Rectal smooth muscle tissue (tissue), 1 donor: ENCODE results near the gene ZRSR2.

Source experiments
- H3K27ac ChIP-seq: one replicate; pipeline ENCODE4 v1.7.0; 2013; ENCODE audit warnings: low read depth, low read length, inconsistent platforms
- H3K27me3 ChIP-seq: one replicate; pipeline ENCODE4 v1.7.0; 2013; ENCODE audit warnings: low read length; ENCODE audit not compliant: control insufficient read depth, insufficient read depth
- H3K36me3 ChIP-seq: one replicate; pipeline ENCODE4 v1.7.0; 2013; ENCODE audit warnings: low read length; ENCODE audit not compliant: control insufficient read depth, insufficient read depth
- H3K4me1 ChIP-seq: one replicate; pipeline ENCODE4 v1.7.0; 2013; ENCODE audit warnings: low read length; ENCODE audit not compliant: control insufficient read depth, insufficient read depth
- H3K4me3 ChIP-seq: one replicate; pipeline ENCODE4 v1.7.0; 2013; ENCODE audit warnings: low read length
- H3K9ac ChIP-seq: one replicate; pipeline ENCODE4 v1.7.0; 2013; ENCODE audit warnings: low read length

The ZRSR2 gene

GRCh38 chrX:15841853-15842516, 51.7 kb downstream of the ZRSR2 start:
- H3K27me3 ChIP-seq: no peaks in the 10 kb centered on the region
- no peak overlapping the region for H3K9ac ChIP-seq
- H3K27ac ChIP-seq: no peak overlapping the region
- H3K4me3 ChIP-seq: no peak overlapping the region
- H3K4me1 ChIP-seq: no peaks in the 10 kb centered on the region
- H3K36me3 ChIP-seq: peaks cover 4% of the 10 kb centered on the region

- Histone ChIP-seq H3K4me3 (no peak overlapping the region), H3K9ac (no peak overlapping the region), H3K27me3 (no peaks in the 10 kb centered on the region), H3K27ac (no peak overlapping the region), H3K36me3 (peaks cover 4% of the 10 kb centered on the region), H3K4me1 (no peaks in the 10 kb centered on the region)
These were observed 53.7 kb downstream of the ZRSR2 start for GRCh38 chrX:15843960-15844359.

- Histone ChIP-seq H3K36me3 (peaks cover 4% of the 10 kb centered on the region), H3K27ac (no peak overlapping the region), H3K4me3 (no peak overlapping the region), H3K27me3 (no peaks in the 10 kb centered on the region), H3K4me1 (no peaks in the 10 kb centered on the region), H3K9ac (no peak overlapping the region)
These were observed 58.3 kb downstream of the ZRSR2 start for GRCh38 chrX:15848576-15848975.

- H3K4me3 ChIP-seq: no peak overlapping the region
- H3K4me1 ChIP-seq: no peaks in the 10 kb centered on the region
- H3K9ac ChIP-seq: no peak overlapping the region
- H3K36me3 ChIP-seq: peaks cover 3% of the 10 kb centered on the region
- no peak overlapping the region for H3K27ac ChIP-seq
- no peaks in the 10 kb centered on the region for H3K27me3 ChIP-seq
These were observed 59.3 kb downstream of the ZRSR2 start for GRCh38 chrX:15849555-15849954.

GRCh38 chrX:15853586-15854079, 63.3 kb downstream of the ZRSR2 start:
- Histone ChIP-seq H3K4me1 (peaks cover 5% of the 10 kb centered on the region), H3K4me3 (peak overlapping the region; percentile 61), H3K27ac (peak overlapping the region; percentile 73), H3K36me3 (no peaks in the 10 kb centered on the region), H3K9ac (no peak overlapping the region), H3K27me3 (peaks cover 2% of the 10 kb centered on the region)

- peak overlapping the region; percentile 61 for H3K4me3 ChIP-seq
- no peak overlapping the region for H3K9ac ChIP-seq
- peak overlapping the region; percentile 73 for H3K27ac ChIP-seq
- no peaks in the 10 kb centered on the region for H3K36me3 ChIP-seq
- H3K4me1 ChIP-seq: peaks cover 5% of the 10 kb centered on the region
- H3K27me3 ChIP-seq: peaks cover 2% of the 10 kb centered on the region
These were observed 63.9 kb downstream of the ZRSR2 start for GRCh38 chrX:15854080-15854655.

- Histone ChIP-seq H3K4me1 (peaks cover 5% of the 10 kb centered on the region), H3K4me3 (peak within 1 kb of the TSS; percentile 95), H3K27ac (peak within 1 kb of the TSS; percentile 74), H3K36me3 (no peaks in the 10 kb centered on the region), H3K27me3 (peaks cover 2% of the 10 kb centered on the region), H3K9ac (peak within 1 kb of the TSS; percentile 91)
These were observed 64.7 kb downstream of the ZRSR2 start, which contains the start of gene AP1S2 for GRCh38 chrX:15854712-15855567. Gene AP1S2, minus strand, starts transcription at chrX:15854813. Its CDS starts 2,289 bp downstream, at chrX:15852524.

- peak overlapping the region; percentile 95 for H3K4me3 ChIP-seq
- peak overlapping the region; percentile 91 for H3K9ac ChIP-seq
- H3K4me1 ChIP-seq: peaks cover 5% of the 10 kb centered on the region
- H3K36me3 ChIP-seq: no peaks in the 10 kb centered on the region
- peak overlapping the region; percentile 74 for H3K27ac ChIP-seq
- peaks cover 2% of the 10 kb centered on the region for H3K27me3 ChIP-seq
These were observed 65.4 kb downstream of the ZRSR2 start for GRCh38 chrX:15855568-15856221.

- Histone ChIP-seq H3K27ac (peak overlapping the region; percentile 3), H3K27me3 (peaks cover 2% of the 10 kb centered on the region), H3K36me3 (no peaks in the 10 kb centered on the region), H3K9ac (no peak overlapping the region), H3K4me3 (no peak overlapping the region), H3K4me1 (peaks cover 5% of the 10 kb centered on the region)
These were observed 65.9 kb downstream of the ZRSR2 start for GRCh38 chrX:15856222-15856587.

- H3K9ac ChIP-seq: no peak overlapping the region
- H3K36me3 ChIP-seq: no peaks in the 10 kb centered on the region
- H3K27me3 ChIP-seq: peaks cover 2% of the 10 kb centered on the region
- no peak overlapping the region for H3K4me3 ChIP-seq
- peaks cover 5% of the 10 kb centered on the region for H3K4me1 ChIP-seq
- peak overlapping the region; percentile 3 for H3K27ac ChIP-seq
These were observed 66.4 kb downstream of the ZRSR2 start for GRCh38 chrX:15856636-15857035.

- H3K36me3 ChIP-seq: no peaks in the 10 kb centered on the region
- peaks cover 5% of the 10 kb centered on the region for H3K4me1 ChIP-seq
- H3K9ac ChIP-seq: no peak overlapping the region
- H3K27me3 ChIP-seq: peaks cover 2% of the 10 kb centered on the region
- no peak overlapping the region for H3K4me3 ChIP-seq
- no peak overlapping the region for H3K27ac ChIP-seq
These were observed 67.8 kb downstream of the ZRSR2 start for GRCh38 chrX:15858051-15858450.

GRCh38 chrX:15860921-15861320, 70.6 kb downstream of the ZRSR2 start:
- Histone ChIP-seq H3K4me1 (peaks cover under 1% of the 10 kb centered on the region), H3K36me3 (no peaks in the 10 kb centered on the region), H3K27me3 (no peaks in the 10 kb centered on the region), H3K27ac (no peak overlapping the region), H3K4me3 (no peak overlapping the region), H3K9ac (no peak overlapping the region)
